GM21786 (cell line): ENCODE results near the gene FAM168A.

Experiments used
- ATAC-seq: cut with Tn5 transposase; IDR thresholded peaks from one replicate; pipeline ENCODE4 v1.9.1; 2021; ENCODE audit not compliant: unreplicated experiment

Gene FAM168A

DNA sequence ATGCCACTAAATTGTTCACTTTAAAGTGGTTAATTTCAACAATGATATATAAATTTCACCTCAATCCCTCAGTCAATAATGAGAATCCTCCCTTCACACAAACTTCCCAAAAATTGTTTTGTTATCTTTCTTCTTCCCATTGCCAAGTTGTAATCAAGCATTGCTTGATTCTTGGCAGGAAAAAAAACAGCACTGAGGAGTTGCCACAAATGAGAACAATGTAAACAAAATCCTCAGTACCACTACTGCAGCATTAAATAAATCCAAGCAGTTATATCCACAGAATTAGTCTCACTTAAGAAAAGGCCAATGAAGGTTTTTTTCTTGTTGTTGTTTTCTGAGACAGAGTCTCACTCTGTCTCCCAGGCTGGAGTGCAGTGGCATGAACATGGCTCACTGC, 38.2 kb downstream of the FAM168A start:
- no peak for ATAC-seq

DNA sequence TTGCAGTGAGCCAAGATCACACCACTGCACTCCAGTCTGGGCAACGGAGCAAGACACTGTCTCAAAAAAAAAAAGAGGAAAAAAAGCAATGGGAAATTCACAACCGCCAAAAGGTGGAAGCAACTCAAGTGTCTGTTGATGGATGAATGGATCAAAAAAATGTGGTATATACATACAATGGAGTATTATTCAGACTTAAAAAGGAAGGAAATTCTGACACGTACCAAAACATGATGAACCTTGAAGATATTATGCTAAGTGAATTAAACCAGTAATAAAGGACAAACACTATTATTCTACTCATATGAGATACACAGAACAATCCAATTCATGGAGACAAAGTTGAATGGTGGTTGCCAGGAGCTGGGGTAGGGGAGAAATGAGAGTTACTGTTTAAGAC, 40.9 kb downstream of the FAM168A start:
- ATAC-seq: no peak

DNA sequence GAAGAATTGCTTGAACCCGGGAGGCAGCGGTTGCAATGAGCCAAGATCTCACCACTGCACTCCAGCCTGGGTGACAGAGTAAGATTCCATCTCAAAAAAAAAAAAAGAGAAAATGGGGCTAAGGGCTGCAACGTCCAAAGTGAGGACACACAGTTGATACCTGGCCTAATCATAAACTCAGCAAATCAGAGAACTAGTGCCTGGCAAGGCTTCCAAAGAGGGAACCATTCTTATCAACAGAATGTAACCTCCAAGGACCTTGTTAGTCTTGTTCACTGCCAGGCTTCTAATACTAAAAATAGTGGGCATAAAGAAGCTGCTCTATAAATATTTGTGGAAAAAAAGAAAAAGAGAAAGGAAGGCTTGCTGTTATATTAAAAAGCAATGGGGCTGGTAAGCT, 42.3 kb downstream of the FAM168A start:
- no peak for ATAC-seq

DNA sequence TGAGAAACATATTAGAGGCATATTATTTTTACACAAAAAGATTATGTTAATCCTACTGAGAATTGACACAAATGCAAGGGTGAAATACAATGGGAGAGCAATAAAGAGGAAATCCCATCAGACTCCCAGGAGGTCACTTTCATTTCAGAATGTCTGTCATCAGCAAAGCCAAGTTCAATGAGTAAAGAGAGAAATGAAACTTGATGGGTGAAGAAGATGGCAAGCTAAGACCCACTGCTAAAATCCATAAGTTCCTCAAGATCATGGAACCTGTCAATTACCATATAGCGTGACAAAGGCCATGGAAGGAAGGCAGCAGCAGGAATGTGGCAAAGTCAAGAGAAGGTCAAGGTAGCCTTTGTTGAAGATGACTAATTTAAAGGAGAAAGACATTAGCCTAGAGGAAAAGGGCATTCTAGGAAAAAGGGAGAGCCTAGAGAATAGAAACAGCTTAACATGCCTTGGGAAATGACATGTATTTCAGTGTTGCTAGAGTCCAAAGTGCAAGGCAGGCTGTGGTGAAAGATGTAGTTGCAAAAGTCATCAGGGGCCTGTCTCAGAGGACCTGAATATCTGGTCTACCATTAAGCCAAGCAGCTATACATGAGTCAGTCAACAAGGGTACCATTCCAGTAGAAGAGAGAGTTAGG, 43.1 kb downstream of the FAM168A start:
- no peak for ATAC-seq

DNA sequence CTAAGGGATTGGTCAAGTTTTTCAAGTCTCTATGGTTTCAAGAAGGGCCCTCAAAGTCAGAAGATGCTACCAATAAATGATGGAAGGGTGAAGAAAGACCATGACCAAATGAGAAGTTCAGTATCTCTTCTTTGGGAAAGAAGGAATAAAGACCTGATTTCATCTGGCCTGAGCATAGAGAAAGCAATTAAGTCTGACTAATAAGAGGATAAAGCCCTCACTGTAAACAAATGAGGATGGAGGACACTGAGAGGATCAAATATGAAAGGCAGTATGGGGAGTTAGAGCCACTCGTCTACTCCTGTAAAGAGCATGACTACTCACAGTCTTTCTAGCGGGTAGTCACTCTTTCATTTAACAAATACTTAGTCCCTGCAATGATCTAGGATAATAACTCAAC, 44.6 kb downstream of the FAM168A start:
- ATAC-seq: no peak

DNA sequence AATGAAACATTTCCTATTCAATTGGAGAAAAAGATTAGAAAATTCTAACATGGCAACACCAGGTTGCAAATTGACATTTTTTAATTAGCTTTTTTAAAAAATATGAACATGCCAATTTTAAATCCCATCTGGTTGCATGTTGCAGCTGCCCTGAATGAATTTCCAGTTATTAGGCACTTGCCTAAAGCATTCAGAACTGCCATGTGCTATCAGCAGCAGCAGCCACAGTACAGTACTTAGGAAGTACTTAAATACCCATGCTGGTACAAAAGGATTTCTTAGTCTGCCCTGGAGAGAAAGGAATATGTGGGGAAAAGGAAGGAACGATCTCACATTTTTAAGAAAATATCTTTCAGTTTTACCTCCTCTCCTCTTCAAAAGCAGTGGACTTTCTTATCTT, 46.2 kb downstream of the FAM168A start:
- no peak for ATAC-seq

DNA sequence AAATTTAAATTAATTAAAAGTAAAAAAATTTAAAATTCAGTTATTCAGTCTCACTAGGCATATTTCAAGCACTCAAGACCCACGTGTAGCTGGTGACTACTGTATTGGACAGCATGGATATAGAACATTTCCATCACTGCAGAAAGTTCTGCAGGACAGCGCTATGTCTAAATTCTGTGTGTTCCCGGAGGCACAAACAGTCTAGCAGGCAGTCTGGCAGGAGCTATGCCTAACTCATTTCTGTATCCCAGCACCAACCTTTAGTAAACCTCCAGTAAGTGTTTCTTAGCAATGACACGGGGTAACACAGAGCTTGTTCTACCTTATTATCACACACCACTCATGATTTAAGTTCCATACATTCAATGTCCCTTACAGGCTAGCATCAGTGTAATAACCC, 48.5 kb downstream of the FAM168A start:
- ATAC-seq: no peak

DNA sequence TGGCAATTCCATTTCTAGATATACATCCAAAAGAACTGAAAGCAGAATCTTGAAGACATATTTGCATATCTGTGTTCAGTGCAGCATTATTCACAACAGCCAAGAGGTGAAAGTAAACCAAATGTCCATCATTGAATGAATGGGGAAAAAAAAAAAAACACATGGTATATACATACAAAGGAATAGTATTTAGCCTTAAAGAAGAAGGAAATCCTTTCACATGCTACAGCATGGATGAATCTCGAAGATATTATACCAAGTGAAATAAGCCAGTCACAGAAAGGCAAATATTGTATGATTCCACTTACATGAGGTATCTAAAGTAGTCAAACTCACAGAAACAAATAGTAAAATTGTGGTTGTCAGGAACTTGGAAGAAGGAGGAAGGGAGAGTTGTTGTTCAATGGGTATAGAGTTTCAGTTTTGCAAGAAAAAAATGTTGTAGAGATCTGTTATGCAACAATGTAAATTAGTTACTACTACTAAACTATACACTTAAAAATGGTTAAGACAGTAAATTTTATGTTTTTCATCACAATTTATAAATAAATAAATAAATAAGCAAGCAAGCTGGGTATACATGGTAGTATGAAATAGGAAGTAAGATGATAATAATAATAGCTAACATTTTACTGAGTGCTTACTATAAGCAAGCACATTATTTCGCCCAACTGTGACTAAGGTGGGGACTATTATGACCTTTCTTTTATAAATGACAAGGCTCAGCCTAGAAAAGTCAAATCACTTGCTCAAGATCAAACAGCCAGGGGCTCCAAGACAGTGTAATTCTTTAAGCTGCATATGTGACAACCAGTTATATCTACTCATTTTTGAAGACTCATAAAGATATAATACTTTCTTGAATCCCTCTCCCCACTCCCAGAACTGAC, 50.0 kb downstream of the FAM168A start:
- no peak for ATAC-seq

DNA sequence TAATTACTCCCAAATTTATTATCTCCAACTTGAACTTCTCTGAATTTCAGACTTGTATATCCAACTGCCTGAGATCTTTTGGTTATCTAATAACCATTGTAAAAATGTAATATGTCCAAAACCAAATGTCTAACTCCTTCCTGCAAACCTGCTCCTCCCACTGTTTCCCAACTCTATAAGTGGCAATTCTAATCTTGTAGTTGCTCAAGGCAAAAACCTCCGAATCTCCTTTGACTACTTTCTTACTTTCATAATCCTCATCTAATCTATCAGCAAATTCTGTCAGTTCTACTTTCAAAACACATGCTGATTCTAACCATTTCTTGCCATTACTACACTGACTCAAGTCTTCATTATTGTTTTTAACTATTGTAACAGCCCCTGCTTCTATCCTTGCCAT, 55.7 kb downstream of the FAM168A start:
- no peak for ATAC-seq

DNA sequence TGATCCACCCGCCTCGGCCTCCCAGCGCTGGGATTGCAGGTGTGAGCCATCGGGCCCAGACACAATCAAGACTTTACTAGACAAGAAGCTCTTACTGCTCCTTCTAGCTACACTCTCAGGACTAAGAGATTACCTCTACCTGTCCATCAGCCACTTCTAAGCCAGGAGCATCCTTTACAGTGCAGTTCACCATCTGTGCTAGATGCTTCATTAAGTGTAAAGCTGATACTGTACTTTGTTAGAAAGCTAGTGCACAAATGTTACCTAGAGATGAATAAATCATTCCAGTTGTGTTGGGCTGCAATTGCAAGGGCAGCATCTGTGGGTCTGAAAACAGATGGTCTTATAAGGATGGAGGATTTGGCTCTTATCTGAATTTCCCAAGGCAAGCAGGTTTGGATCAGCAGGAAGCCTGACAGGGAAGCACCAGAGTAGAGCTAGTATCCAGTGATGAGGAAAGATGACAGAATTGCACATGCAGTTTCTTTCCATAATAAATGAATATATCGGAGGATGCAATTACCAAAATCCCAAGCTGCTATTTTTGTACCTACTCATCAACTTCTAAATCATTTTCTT, 58.3 kb downstream of the FAM168A start:
- no peak for ATAC-seq

DNA sequence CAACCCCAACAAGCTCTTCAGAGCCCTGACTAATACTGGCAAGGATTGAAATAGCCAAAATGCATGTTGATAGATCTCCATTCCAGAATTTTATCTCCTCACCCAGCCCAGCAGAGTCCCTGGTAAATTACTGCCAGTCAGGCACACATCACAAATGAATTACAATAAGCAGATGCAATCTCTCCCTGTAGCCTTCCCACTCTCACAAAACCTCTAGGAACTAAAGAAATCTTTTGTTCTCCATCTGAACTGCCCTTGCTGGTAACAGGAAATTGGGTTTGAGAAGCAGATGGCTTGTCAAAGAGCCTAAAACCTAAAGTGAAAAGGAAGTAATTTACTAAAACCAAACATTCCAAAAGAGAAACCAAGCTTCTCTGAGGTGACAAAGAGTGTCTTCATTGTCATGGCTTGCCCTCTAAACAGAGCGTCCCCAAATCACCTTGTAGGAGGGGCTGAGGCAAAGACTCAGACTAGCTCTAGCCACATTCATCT, 59.5 kb downstream of the FAM168A start:
- ATAC-seq: peak; percentile 78

DNA sequence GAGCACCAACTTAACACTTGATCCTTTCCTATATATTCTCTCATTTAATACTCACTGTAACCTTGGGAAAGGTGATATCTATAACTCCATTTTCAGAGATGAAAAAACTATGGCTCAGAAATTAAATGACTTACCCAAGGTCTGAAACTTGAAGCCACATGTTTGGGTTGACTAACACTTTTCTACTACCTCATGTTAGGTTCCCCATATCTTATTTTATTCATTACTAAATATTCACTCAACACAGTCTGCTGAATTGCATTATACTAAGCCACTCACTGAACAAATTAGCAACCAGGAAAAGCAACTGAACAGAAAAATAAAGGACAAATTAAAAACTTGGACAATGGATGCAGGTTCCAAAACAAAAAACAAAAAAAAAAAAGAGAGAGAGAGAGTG, 59.9 kb downstream of the FAM168A start:
- no peak for ATAC-seq

DNA sequence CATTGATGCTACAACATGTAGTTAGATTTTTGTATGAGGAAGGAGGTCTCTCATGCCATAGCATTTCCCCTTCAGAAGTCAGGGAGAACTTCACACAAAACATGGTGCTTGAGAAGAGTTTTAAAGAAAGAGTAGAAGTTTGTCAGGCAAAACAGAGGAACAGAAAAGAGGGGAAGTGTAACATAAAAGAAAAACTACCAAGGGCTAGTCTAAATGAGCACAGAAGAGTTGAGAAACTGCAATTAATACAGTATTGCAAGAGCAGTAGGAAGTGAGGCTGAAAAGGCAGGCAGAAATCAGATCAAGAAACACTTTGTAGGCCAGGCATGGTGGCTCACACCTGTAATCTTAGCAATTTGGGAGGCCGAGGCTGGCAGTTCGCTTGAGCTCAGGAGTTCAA, 61.0 kb downstream of the FAM168A start:
- ATAC-seq: no peak

DNA sequence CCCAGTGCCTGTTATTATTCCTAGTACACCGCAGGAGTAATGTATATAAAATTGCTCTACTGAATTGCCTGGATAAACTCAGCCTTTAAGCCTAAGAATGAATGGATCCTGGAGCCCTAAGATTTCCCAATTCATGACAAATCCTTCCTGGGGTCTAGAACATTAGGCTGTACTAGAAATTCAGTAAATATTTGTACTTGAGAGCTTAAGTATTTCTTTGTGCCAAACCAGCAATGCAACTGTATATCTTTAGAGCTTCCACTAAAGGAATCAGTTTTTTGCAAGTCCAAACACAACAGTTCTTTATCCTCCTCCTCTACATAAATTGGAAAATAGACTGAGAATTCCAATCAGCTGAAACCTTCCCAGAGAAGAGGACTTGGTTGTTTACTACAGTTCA, 65.6 kb downstream of the FAM168A start:
- ATAC-seq: no peak

DNA sequence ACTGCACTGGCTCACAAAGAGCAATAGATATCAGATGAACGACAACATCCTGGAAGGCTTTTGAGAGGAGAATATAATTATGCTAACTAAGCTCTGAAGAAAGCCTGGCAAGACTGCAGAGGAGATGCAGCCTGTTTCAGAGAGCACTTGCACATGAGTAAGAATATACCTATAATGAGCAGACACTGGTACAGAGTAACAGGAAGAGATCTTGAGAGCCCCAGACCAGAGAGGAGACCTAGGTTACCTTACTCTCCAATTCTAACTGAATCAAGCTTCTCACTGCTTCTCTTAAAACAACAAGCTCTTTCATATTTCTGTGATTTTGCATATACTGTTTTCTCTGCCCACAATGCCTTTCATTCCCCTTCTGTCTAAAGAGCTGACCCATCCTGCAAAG, 66.5 kb downstream of the FAM168A start:
- ATAC-seq: no peak

DNA sequence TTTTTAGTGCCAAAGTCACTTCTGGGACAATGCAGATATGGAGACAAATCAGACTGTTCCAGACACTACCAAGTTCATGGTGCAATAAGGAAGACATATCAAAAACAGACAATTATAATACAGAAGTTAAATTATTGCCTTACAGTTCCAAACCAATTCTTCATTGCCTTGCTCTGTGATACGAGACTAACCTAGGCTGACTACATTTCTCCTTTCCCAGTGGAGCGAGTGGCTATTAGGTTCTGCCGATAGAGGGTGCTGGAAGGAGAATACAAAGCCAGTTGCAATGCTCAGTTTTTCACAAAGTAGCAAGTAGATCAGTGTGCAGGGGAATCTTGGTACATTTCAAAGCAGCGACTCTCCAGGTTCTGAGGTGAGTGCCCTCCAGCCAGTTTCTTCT, 67.8 kb downstream of the FAM168A start:
- ATAC-seq: no peak

DNA sequence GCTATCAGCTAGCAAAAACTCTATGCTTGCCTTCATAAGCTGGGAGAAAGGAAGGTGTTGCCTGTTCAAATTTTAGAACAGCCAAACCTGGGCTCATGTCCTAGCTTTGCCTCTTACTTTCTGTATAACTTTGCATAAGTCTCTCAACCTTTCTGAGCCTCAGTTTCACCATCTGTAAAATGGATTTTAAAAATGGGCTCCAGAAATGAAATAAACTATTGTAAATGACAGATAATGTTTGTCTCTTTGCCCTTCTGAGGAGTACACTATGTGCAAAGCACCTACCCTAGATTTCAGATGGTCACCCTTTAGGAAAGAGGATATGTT, 68.7 kb downstream of the FAM168A start:
- no peak for ATAC-seq

DNA sequence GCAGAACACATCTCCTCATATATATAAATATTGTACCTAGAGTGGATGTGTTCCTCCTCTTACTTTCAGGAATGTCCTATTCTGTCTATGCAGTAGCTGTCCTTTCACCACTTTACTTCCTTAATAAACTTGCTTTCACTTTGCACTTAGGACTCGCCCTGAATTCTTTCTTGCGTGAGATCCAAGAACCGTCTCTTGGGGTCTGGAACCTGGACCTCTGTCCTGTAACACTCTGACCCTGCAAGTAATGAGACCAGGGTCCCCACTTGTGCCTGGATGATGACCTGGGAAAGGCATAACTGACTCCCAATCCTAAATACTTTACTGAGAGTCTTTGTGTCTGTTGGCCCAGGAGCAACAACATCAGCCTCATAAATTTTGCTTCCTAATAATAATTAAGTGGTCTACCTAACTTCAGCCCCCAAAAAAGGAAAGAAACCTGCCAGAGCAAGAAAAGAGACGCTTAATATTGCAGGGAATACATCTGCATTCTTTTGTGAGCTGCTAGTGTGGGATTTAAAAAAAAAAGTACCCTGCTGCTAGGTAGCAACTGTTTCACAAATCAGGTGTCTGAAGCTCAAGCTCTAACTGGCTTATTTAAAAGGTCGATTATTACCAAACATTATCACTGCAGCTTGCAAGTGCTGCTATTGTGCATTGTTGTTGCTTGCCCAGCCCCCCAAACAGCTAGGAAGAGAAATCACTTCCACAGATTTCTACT, 69.3 kb downstream of the FAM168A start:
- no peak for ATAC-seq

DNA sequence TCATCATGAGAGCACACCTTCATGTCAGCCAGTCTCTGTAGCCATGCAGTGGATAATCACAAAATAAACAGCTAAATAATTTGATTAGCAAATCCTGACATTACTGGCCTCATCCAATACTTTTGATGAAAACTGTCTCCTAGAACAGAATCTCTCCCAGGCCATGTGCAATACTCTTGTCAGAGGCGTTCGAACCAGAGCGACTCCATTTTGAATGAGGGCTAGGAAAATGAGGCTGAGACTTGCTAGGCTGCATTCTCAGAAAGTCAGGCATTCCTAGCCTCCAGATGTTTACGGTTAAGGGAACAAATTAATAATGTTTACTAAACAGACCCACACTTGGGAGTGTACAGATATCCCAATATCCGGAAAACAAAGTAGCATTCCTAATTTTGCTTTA, 69.9 kb downstream of the FAM168A start:
- ATAC-seq: no peak

DNA sequence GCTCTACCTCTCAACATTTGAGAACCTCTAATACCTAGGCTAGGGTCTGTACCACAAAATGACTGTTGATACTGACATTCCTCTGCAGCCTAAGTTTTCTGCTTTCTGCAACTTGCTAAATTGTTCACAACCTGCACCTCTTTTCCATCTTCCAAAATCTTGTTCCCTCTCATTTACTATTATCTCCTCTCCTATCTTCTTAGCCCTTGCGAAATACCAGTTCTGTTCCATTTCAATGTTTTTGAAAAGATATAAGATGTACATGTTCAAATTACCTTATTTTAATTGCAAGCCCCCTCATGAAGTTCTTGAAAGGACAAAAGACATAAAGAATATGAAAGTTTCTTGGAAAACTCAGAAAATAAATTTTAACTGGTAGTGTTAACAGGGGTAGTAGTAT, 72.3 kb downstream of the FAM168A start:
- ATAC-seq: no peak

DNA sequence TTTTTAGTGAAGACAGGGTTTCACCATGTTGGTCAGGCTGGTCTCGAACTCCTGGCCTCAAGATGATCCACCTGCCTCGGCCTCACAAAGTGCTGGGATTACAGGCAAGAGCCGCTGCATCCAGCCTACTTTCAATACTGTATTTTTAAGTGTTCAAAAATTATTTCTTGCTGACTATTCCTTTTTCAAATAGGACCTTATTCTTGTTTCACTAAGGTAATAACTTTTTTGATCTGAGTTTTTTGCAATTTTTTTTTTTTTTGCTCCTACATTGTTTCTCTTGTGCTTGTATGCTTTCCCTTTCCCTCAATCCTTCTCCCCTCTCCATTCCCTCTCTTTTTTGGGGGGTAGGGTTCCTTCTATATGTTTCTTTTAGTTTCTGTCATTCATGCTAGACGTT, 73.1 kb downstream of the FAM168A start:
- no peak for ATAC-seq

DNA sequence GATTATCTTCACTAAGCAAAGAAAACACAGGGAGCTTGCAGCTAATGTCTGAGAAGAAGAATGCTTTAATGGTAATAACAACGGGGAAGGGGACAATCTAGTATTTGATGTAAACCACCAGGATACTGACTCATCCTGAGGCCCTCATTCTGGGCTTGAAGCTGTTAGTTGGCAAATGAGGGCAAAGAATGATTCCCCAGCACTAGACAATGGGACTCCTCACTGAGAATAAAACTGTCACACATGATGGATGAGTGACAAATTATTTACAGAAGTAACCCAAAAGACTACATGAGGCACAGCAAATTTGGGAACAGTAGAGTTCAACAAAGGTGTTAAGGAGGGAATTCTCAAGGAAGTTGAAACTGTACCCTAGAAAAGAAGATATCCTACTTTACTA, 76.3 kb downstream of the FAM168A start:
- ATAC-seq: no peak
